Astrocyte of the hippocampus (primary cell): ENCODE measurements around the gene CLPX.
"Not testable (repeated sequence)": the region's sequence is repeated elsewhere in the genome, so short reads cannot be mapped to it uniquely, and the experiment has no call there.

Experiments used
- DNase-seq: peaks from one replicate; pipeline ENCODE4 v3.0.0; 2011; ENCODE audit warnings: low read depth, low spot score

CLPX gene

DNA sequence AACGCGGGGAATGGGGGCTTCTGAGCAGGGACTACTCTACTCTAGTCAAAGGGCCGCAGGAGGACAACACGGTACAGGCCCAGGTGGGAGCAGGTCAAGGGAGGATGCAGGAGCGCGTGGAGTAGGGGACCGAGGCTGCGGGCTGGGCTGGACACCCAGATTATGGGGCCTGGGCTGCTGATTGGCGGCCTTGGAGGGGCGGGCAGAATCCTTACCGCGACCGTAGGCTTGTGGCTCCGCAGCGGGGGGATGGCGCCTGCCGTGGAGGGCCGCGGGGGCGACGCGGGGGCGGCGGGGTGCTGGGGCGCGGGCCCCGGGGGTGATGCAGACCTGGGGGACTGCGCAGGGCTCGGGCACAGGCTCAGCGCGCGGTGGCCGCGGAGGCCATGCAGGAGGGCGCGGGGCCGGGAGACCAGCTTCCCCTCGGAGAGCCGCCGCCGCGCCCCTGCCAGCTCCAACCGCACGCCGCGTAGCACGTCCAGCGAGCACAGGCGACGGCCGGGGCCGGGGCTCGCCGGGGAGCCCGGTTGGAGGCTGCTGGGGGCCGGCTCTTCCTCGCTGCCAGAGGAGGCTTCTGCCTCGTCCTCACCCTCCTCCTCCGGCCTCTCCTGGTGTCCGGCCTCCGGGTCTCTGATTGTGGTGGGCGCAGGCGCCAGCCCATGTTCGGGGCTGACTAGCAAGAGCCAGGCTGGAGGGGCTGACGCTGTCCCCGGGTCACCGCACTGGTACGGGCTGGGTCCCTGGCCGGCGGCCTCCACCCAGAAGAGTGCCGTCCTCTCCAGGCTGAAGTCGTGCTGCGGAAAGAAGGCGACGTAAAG lies 83.0 kb downstream of the CLPX start:
- no peak for DNase-seq

- DNase-seq, result peak; percentile 84
These were observed 83.7 kb downstream of the CLPX start for GRCh38 chr15:65101411-65101890.

DNA sequence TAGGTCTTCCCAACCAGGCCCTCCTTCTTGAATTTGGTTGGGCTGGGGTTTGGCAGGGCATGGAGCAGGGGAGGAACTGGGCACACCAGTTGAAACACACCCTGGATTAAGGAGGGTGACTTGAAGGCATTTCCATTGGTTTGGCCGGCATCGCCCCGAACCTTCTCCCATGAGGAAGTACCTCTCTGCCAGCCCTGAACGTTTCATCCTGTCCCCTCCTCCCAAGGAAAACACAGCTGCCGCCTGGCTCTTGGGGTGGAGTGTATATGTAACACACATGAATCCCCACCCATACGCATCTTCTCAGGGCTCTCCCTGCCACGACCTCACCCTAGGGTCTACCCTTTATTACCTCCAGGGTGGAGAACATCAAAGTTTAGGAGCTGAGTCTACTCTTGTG lies 84.7 kb downstream of the CLPX start:
- DNase-seq, result no peak

DNA sequence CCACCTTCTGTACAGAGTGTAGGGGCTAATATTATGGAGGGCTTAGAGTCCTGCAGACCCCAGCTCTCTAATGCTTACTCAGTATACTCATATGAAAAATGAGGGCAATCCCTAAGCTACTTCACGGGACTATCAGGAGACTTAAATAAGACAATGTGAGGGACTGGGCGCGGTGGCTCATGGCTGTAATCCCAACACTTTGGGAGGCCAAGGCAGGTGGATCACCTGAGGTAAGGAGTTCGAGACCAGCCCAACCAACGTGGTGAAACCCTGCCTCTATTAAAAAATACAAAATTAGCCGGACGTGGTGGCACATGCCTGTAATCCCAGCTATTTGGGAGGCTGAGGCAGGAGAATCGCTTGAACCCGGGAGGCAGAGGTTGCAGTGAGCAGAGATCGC lies 85.3 kb downstream of the CLPX start:
- DNase-seq, result not testable (repeated sequence)

DNA sequence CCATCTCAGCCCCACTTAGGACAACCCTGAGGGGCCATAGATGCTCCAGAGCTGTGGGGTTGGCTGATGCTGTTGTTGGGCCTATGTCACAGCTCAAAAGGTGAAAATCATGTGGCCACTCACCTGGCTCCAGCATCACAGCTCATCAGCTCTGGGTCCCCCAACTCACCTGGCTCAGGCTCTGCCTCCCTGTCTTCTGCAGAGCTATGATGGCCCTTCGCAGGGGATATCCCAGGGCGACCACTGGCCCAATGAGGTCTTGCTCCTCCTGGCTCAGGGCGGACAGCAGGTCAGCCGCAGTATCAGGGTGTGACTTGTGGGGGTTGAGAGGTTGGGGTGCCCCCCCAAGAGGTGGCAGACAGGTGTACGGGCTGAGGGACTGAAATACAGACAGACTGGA lies 85.8 kb downstream of the CLPX start:
- DNase-seq, result no peak
